ENCODE data around the gene LAMTOR4.
"Not testable (repeated sequence)": the region's sequence is repeated elsewhere in the genome, so short reads cannot be mapped to it uniquely, and the experiment has no call there.

The LAMTOR4 gene

DNA sequence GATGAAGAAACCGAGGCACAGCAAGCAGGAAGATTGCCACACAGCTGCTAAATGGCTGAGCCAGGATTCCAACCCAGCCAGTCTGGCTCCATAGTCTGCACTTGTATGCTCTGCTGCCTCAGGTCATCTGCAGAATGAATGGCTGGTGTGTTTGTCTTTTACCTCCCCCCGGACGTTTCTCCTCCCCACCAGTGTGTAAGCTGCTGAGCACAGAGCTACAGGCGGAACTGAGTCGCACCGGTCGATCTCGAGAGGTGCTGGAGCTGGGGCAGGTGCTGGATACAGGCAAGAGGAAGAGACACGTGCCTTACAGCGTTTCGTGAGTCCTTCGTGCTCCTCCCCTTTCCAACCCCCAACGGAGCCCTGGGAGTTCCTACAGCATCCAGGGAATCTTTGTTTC is 26.7 kb upstream of the LAMTOR4 start:
- no peak for FAIRE-seq
- no peak for DNase-seq (ENCODE audit: low spot score)

DNA sequence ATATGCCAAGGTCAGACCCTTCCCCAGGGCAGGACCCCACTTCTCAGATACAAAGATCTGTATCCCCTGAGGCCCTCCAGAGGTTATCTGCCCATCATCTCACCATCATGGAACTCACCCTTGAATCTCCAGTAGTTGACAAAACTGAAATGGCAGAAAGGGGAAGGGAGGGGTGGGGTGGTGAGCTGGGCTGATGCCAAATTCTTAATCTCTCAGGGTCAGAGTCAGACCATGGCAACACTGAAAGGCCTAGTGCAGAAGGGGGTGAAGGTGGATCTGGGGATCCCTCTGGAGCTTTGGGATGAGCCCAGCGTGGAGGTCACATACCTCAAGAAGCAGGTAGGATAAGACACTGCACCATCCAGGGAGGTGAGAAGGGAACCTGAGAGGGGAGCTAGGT is 26.1 kb upstream of the LAMTOR4 start:
- FAIRE-seq (no peak), DNase-seq (ENCODE audit: low spot score) (no peak)

DNA sequence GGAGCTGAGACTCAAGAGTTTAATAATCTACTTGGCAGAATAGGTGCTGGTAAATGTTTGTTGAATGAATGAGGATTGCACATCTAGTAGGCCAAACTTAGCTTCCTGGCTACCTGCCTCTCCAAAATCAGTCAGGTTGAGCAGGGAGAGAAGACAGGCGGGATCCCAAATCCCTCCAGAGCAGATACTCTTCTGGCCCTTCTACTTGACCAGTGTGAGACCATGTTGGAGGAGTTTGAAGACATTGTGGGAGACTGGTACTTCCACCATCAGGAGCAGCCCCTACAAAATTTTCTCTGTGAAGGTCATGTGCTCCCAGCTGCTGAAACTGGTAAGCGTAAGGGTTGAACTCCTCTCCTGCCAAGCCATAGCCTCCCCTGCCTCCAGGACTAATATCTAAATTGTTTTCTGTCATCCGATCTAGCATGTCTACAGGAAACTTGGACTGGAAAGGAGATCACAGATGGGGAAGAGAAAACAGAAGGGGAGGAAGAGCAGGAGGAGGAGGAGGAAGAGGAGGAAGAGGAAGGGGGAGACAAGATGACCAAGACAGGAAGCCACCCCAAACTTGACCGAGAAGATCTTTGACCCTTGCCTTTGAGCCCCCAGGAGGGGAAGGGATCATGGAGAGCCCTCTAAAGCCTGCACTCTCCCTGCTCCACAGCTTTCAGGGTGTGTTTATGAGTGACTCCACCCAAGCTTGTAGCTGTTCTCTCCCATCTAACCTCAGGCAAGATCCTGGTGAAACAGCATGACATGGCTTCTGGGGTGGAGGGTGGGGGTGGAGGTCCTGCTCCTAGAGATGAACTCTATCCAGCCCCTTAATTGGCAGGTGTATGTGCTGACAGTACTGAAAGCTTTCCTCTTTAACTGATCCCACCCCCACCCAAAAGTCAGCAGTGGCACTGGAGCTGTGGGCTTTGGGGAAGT is 24.2 kb upstream of the LAMTOR4 start:
- no peak for DNase-seq (ENCODE audit: low spot score)
- no peak for FAIRE-seq

DNA sequence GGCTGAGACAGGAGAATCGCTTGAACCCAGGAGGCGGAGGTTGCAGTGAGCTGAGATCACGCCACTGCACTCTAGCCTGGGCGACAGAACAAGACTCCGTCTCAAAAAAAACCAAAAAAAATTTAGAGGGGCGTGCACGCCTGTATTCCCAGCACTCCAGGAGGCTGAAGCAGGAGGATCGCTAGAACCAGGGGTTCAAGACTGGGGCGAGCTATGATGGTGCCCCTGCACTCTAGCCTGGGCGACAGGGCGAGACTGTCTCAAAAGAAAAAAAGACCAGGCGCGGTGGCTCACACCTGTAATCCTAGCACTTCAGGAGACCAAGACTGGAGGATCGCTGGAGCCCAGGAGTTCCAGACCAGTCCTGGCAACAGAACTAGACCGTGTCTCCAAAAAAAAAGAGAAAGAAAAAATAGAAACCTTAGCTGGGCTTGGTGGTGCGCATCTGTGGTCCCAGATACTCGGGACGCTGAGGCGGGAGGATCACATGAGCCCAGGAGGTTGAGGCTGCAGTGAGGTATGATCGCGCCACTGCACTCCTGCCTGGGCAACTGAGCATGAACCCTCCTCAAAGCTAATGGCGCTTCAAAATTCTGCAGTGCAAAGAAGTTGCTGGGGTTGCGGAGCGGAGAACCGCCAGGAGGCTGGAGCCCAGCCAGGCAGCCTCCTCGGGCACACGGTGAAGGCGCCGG is 22.3 kb upstream of the LAMTOR4 start:
- no peak for DNase-seq (ENCODE audit: low spot score)
- no peak for FAIRE-seq

DNA sequence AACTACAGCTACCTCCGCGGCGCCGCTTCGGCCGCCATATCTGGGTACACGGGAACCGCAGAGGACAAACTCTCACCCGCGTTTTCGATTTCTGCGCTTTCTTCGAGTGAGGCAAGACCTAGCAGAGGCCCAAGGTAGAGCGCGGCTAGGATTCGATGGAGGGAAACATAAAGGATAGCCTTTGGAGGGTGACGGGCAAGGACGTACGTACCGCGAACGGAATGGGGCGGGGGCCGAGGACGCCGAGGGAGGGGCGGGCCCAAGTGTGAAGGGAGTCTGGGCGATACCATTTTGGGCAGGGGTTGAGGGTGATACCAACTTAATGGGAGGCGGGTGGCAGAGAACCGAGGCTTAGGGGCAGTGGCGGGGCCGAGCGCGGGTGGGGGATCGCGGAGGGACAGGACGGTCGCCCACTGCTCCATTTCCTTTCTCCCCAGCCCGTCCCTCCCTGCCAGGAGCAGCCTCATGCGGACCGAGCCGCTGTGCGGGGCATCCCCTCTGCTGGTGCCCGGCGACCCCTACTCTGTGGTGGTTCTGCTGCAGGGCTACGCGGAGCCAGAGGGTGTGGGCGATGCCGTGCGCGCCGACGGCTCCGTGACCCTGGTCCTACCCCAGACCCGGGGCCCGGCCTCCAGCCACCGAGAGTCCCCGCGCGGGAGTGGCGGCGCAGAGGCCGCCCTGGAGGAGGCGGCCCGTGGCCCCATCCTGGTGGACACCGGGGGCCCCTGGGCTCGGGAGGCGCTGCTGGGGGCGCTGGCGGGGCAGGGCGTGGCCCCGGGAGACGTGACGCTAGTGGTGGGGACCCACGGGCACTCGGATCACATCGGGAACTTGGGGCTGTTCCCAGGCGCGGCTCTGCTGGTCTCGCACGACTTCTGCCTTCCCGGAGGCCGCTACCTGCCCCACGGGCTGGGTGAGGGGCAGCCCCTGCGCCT is 21.5 kb upstream of the LAMTOR4 start, which contains the start of gene MBLAC1:
TSS of gene MBLAC1 (plus strand) at position 37 of the 935 bp plus-strand sequence. CDS start at position 466, 429 bp downstream.
- DNase-seq (ENCODE audit: low spot score) (peak; percentile 86), FAIRE-seq (no peak)

DNA sequence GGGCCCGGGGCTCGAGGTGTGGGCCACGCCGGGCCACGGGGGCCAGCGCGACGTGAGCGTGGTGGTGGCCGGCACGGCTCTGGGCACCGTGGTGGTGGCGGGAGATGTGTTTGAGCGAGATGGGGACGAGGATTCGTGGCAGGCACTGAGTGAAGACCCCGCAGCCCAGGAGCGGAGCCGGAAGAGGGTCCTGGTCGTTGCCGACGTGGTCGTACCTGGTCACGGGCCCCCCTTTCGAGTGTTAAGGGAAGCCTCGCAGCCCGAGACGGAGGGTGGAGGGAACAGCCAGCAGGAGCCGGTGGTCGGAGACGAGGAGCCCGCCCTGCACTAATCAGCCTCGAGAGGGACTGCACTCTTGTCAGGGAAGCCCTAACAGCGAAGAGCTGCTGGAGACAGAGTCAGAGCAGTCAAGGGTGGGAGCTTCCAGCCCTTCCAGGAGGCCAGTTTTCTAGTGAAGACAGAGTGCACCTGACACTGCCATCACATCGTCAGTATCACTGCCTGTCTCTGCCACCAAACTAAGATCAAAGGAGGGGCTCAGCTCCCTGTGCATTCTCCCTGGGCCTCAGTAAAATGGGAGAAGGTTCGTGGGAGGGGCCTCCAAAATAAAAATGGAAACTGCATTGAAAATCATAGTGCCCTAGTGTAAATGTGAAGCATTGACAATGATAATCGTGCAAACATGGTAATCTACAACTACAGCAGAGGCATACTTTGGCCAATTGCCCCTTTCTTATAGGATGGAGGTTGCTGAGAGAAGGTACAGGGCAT is 20.7 kb upstream of the LAMTOR4 start:
- FAIRE-seq (no peak), DNase-seq (ENCODE audit: low spot score) (no peak)

DNA sequence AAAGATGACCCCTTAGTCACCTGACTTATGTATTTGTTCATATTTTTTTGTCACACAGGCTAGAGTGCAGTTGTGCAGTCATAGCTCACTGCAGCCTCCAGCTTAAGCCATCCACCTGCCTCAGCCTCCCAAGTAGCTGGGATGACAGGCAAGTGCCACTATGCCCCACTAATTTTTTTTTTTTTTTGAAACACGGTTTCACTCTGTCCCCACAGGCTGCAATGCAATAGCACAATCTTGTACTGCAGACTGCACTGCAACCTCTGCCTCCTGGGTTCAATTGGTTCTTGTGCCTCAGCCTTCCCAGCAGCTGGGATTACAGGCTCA is 20.1 kb upstream of the LAMTOR4 start:
- FAIRE-seq (no peak), DNase-seq (ENCODE audit: low spot score) (no peak)

DNA sequence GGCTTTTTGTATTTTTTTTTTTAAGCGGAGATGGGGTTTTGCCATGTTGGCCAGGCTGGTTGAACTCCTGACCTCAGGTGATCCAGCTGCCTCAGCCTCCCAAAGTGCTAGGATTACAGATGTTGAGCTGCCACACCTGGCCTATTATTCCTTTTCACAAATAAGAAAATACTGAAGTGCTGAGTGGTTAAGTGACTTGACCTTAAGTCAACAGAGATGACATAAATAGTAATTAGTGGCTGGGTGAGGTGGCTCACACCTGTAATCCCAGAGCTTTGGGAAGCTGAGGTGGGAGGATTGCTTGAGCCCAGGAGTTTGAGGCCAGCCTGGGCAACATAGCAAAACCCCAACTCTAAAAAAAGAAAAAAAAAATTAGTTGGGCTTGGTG is 18.5 kb upstream of the LAMTOR4 start:
- DNase-seq (ENCODE audit: low spot score); FAIRE-seq: not testable (repeated sequence)

DNA sequence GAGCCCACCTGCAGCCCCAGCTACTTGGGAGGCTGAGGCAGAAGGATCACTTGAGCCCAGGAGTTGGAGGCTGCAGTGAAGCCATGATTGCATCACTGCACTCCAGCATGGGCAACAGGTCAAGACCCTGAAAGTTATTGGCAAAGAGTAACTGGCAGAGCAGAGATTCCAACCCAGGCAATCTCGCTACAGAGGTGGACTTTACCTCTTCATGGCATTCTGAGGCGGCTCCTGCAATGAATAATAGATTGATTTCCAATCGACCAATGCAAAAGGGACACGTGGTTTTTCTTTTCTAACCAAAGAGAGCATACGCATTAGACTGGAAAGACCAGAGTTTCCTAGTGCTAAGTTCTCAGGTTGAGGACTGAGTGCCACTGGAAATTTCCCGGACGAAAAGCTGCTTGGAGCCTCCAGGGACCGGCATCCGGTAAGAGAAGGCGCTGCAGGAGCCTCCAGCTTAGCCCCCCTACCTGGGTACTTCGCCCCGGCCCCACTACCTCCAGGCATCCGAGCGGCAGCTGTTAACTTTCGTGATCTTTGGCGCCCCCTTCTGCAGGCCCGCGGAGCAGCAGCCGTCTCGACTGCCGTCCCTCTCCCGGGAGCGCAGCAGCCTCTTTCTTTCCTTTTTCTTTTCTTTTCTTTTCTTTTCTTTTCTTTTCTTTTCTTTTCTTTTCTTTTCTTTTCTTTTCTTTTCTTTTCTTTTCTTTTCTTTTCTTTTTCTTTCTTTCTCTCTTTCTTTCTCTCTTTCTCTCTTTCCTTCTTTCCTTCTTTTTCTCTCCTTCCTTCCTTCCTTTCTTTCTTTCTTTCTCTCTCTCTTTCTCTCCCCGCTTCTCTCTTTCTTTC is 17.9 kb upstream of the LAMTOR4 start:
- DNase-seq (ENCODE audit: low spot score) (peak; percentile 26), FAIRE-seq (peak; percentile 16)

DNA sequence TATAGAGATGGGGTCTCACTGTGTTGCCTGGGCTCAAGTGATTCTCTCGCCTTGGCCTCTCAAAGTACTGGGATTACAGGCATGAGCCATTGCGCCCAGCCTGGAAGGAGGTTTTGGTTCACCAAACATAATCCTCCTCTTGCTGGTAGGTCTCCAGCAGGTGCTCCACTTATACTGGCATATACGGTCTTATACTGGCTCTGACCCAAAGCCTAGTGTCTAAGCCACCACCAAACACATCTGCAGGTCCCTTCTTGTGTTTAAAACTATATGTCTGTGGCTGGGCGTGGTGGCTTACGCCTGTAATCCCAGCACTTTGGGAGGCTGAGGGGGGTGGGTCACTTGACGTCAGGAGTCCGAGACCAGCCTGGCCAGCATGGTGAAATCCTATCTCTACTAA is 16.6 kb upstream of the LAMTOR4 start:
- FAIRE-seq (no peak), DNase-seq (ENCODE audit: low spot score) (no peak)

DNA sequence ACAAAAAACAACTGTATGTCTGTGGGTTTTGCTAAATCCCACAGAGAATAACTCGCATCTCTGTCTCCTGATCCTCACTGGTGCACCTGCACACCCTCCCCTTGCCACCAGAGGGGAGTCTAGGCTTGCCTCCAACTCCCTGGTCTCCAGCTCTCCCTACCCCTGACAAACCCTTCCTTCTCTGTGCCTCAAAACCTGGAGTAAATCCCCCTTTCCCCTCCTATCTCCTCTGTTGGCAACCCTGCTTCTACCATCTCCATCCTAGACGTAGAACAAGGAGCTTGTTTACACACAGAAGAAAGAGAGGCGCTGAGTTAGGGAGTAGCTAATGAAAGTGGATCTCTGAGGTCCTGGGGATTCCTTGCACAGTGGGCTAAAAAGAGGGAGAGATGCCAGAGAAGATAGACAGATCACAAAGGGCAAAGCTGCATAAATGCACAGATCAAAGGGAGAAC is 16.0 kb upstream of the LAMTOR4 start:
- FAIRE-seq, result no peak
- peak; percentile 55 for DNase-seq (ENCODE audit: low spot score)

DNA sequence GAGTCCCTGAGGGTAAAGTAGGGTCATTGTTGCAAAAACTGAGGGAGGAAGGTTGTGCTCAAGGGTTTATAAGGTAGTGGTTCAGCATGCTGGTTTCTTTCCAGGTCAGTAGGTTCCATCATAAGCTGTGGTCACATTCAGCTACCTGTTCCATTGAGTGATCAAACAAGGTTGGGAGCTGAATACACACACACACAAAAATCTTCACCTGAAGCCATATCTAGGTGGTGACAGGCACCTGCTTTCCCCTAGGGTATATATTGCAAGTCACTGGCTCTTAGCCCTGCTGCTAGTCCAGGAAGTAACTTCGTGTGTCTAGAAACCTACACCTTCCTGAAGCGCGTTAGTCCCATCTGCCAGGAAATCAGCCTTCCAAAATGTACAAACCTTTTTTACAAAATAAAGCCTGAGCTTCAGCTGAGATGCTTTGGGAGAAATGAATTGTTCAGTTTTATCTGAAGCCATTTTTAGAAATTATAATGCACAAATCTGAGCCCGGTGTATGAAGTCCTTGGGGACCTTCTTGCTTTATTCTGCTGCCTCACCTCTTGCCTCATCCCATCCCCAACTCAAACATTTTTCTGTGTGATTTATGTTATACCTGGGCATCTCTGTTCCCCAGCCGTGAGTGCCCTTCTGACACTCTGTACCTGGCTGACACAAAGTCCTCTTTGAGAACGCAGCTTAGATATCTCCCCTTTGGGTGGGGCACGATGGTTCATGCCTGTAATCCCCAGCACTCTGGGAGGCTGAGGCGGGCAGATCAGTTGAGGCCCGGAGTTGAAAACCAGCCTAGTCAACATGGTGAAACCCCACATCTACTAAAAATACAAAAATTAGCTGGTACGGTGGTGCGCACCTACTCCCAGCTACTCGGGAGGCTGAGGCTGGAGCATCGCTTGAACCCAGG is 10.6 kb upstream of the LAMTOR4 start:
- FAIRE-seq, result no peak
- DNase-seq (ENCODE audit: low spot score), result no peak

DNA sequence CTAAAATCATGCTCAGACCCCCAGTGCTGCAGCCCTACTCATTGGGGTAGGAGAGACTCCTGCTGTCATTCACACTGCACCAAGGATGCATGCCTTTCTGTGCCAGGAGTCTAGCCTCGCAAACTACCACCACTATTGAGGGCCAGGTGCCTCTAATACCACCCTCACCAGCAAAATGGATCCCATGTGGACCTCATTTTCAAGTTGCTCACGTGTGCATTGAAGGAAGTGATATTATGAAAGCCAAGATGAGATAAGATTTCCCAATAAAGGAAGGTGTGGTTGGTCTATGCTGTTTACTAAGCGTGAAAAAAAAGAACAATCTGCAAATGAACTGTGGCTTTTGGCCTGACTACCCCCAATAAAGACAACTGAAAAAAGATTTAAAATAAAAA is 7.2 kb upstream of the LAMTOR4 start:
- FAIRE-seq, result no peak

DNA sequence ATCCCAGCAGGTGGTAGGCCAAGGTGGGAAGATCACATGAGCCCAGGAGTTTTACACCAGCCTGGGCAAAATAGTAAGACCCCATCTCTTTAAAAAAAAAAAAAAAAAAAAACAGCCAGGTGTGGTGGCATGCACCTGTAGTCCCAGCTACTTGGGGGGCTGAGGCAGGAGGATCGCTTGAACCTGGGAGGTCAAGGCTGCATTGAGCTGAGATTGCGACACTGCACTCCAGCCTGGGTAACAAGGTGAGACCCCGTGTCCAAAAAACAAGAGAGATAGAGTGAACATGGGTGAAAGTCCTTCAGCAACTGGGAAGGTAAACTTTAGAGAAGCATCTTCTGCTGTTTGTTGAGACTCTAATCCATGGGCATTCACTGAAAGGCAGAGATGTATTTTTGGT is 6.3 kb upstream of the LAMTOR4 start:
- DNase-seq (ENCODE audit: low spot score) (no peak), FAIRE-seq (no peak)

More for the DNA sequence above, 7.2 kb upstream of the LAMTOR4 start:
- DNase-seq (ENCODE audit: low spot score), result no peak

DNA sequence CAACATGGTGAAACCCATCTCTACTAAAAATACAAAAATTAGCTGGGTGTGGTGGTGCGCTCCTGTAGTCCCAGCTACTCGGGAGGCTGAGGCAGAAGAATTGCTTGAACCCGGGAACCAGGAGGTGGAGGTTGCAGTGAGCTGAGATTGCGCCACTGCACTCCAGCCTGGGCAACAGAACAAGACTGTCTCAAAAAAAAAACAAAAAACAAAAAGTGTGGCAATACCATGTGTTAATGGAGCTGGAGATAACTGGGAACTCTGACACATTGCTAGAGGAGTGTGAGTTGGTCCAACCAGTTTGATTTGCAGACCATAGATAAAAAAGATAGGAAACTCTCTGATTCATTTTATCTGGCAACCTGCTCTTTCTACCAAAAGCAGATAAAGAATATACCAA is 2.4 kb upstream of the LAMTOR4 start:
- not testable (repeated sequence) for DNase-seq (ENCODE audit: low spot score); FAIRE-seq

DNA sequence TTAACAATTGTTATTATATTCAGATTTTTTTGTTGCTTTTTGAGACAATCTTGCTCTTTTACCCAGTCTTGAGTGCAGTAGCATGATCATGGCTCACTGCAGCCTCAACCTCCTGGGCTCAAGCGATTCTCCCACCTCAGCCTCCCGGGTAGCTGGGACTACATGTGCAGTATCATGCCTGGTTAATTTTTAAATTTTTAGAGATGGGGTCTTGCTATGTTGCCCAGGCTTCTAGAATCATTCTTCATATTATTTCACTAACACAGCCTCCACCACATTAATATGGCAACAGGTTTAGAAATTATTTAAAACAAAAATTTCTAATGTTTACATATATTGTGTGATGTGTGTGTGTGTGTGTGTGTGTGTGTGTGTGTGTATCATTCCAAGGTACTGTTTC is 1.4 kb upstream of the LAMTOR4 start:
- no peak for DNase-seq (ENCODE audit: low spot score)
- FAIRE-seq, result no peak

DNA sequence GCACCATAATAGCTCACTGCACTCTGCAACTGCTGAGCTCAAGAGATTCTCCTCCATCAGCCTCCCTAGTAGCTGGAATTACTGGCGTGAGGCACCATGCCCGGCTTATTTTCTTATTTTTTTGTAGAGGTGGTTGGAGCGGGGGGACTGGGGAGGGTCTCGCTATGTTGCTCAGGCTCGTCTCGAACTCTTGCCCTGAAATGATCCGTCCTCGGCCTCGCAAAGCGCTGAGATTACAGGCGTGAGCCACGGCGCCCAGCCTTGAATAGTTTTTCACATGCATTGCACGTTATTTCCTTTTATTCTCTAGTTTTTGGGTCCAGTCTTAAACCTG is 526 bp upstream of the LAMTOR4 start:
- DNase-seq (ENCODE audit: low spot score) (no peak), FAIRE-seq (no peak)

DNA sequence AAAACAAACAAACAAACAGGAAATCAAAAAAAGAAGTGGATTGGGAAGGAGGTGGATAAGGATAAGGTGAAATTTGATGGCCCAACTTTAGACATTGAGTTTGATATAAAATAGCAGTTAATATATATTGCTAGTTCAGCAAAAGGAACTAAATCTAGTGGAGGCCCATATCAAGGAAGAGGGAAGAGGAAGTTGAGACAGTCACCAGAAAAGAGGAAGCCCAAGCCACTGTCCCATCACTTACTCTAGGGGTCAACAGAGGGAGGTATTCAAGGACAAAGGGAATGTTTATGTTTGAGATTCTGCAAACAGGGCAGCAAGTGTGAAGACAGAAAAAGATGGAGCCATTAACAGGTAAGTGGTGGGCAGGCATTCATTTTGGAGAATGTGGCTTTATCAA is 3.7 kb downstream of the LAMTOR4 start:
- FAIRE-seq (no peak), DNase-seq (ENCODE audit: low spot score) (no peak)

Measured in RCC 7860 (cell line).